Measurements from ENCODE around the gene NDUFV3.

DNA sequence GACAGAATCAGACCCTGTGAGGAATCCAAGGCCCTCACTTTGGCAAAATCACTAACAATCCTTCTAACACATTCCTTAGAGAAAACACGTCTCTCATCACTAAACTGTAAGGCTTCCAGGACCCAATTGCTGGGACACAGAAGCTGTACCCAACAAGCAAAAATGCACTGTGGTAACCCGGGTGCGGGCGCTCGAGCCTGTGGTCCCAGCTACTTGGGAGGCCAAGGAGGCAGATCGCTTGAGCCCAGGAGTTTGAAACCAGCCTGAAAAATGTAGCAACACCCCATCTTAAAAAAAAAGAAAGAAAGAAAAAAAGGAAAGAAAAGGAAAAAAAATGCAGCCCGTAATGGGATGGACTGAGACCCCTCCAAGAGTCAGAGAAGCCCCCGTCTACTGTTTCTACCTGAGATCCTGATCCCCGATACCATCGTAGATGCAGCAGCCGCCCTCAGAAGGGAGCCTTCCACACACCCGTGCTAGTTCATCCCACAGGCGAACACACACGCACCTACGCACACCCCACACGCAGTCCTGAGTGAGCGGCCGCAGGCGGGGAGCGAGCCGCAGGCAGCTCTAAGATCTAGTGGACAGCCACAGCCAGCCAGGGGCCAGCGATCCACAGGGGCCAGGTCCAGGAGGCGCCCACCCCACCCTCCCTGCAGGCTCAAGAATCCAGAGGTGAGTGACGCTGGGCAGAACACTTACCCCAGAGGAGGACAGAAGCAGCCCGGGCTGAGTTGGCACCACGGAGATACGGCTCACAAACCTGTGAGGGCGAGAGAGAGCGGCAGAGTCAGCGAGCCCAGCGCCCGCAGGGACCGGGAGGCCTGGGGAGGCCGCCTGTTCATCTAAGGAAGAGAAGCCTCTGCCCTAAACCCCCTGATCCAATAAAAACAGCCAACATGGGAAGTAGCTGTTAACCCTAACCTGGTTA lies 33.9 kb upstream of the NDUFV3 start:
- TF ChIP-seq EZH2phosphoT487 (IDR thresholded peaks at IDR 0.05; ENCODE audit: borderline replicate concordance, low read depth, low read length) = no peak
- TF ChIP-seq, protein P1, sequence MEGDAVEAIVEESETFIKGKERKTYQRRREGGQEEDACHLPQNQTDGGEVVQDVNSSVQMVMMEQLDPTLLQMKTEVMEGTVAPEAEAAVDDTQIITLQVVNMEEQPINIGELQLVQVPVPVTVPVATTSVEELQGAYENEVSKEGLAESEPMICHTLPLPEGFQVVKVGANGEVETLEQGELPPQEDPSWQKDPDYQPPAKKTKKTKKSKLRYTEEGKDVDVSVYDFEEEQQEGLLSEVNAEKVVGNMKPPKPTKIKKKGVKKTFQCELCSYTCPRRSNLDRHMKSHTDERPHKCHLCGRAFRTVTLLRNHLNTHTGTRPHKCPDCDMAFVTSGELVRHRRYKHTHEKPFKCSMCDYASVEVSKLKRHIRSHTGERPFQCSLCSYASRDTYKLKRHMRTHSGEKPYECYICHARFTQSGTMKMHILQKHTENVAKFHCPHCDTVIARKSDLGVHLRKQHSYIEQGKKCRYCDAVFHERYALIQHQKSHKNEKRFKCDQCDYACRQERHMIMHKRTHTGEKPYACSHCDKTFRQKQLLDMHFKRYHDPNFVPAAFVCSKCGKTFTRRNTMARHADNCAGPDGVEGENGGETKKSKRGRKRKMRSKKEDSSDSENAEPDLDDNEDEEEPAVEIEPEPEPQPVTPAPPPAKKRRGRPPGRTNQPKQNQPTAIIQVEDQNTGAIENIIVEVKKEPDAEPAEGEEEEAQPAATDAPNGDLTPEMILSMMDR (conservative IDR thresholded peaks at IDR 0.05; ENCODE audit: low read length) = no peak
